ENCODE measurements around the gene ZNF135. TPM values are rescaled to one million over a fixed set of nuclear protein-coding genes. Genes with fewer than 3 reads are reported as not detected.

Gene ZNF135
- total and polyA plus RNA-seq, 10 of the 15 experiments (the other 5 are each of a cell fraction or from before 2014, with no cell fraction given), result 0.04 TPM; not detected in 9

DNA sequence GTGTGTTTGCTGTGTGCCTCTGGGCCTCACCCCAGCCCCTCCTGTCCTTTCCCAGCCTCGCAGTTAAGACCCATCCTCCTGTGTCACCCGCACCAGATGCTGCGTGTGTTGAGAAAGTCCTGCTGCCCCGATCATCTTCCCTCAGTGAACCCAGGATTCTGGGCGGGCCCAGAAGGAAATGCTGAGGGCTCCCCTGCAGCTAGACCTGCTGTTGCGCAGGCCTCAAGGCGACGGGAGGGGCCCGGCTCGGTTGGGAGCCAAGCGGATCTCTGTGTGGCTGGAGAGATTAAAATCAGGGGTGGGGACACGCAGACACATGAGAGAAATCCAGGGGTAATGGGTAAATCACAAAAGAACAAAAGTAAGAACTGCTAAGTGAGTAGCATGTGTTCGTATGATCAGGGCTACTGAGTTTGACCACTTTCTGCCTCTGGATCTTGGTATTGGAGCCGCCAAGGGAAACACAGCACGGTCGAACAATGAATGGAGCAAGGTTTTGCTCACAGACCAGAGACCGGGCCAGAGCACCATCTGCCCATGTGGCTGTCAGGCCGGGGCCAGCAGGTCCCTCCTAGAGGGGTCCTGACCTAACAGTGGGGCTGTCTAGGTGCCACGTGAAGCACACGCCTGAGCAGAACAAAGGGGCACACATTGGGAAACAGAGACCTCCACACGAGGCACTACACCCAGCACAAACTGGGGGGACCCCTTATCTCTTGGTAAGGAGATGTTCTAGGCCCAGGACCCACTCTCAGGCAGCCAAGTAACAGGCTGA, 18.1 kb upstream of the ZNF135 start:
- Histone ChIP-seq H3K27me3 (replicated peaks in 1 of 2; ENCODE audit: control insufficient read depth in 2 of 2, insufficient read depth in 2 of 2, low read length in 1 of 2) (no peaks in the 10 kb centered on the region), H3K79me2 (ENCODE audit: control insufficient read depth, insufficient read depth, low read length) (no peaks in the 10 kb centered on the region), H3K4me2 (ENCODE audit: control insufficient read depth, insufficient read depth) (no peak overlapping the region), H4K20me1 (ENCODE audit: control insufficient read depth, insufficient read depth) (no peaks in the 10 kb centered on the region), H3K9ac (ENCODE audit: control insufficient read depth, insufficient read depth, low read length) (no peak overlapping the region), H3K9me3 (replicated peaks; ENCODE audit: control insufficient read depth, insufficient read depth, low read length) (peaks cover 5% of the 10 kb centered on the region; the same call in 2 of the 3 replicates), H3K4me1 (ENCODE audit: control insufficient read depth, insufficient read depth, low read length) (no peaks in the 10 kb centered on the region), H3K4me3 (no peak overlapping the region), H3K27ac (ENCODE audit: control insufficient read depth, insufficient read depth) (no peak overlapping the region), H2AFZ (ENCODE audit: control insufficient read depth, low read depth, low read length) (no peak overlapping the region), H3K36me3 (ENCODE audit: control insufficient read depth in 2 of 2, insufficient read depth in 2 of 2, low read length in 1 of 2) (no peaks in the 10 kb centered on the region)
- no peak for TF ChIP-seq SRF (IDR thresholded peaks at IDR 0.05; ENCODE audit: low read depth in 2 of 2, low read length in 2 of 2)
- RAD21 ChIA-PET (ENCODE audit: unreplicated experiment), result no interaction called here
- FAIRE-seq (no peak), ATAC-seq (no peak), DNase-seq (ENCODE audit: low read depth, low spot score) (no peak)
- SMC1A ChIA-PET (ENCODE audit: uncharacterized antibody, unreplicated experiment), result no interaction called here
- in situ Hi-C loops (cut with MboI), result no loop called here
- WGBS (ENCODE audit: insufficient coverage, insufficient replicate concordance, low lambda C conversion rate, missing lambda C conversion rate), result 56% methylated on average over 21 of the region's 21 CpGs
- CTCF ChIA-PET, result no interaction called here
- BruUV-seq (replicated peaks), result no TSS peak
- POLR2A ChIA-PET, result no interaction called here
- intact Hi-C loops (cut with micrococcal nuclease; ENCODE audit: unreplicated experiment), result no loop called here

DNA sequence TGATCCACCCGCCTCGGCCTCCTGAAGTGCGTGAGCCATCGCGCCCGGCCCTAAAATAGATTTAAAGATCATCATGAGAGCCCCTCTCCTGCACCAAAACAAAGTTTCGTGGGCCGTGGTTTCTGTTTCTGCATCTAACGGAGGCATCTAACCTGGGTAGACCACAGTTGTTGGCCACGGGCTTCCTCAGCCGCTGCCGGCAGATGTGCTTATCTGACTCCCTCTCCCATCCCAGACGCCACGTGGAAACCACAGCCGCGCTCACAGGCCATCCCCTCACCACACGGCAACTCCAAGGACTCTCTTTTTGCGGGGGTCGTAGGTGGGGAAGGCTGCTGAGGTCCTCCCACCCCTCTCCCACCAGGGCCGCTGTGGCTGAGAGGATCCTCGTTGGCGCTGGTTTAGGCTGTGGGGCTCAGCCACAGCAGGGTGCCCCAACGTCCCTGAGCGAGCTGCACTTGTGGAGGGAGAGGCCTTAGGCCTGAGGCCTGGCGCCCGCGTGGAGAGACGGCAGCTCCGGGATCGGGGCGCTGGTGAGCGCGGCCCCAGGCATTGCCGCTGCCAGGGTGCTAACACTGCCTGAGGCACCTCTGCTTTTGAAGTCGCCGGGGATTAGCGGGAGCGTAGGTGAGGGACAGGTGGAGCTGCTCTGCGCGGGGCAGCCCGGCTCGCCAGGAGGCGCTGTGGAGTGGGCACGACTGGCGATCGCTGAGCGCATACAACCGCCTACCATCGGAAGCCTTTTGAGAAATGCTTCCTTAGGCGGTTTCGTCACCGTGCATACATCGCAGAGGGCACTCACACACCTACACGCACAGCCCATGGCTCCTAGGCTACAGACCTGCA, 16.4 kb upstream of the ZNF135 start:
- SMC1A ChIA-PET (ENCODE audit: uncharacterized antibody, unreplicated experiment), result no interaction called here
- DNase-seq (ENCODE audit: low read depth, low spot score) (no peak), FAIRE-seq (no peak), ATAC-seq (no peak)
- no peak overlapping the region for H2AFZ ChIP-seq (ENCODE audit: control insufficient read depth, low read depth, low read length)
- in situ Hi-C loops (cut with MboI) (no loop called here), intact Hi-C loops (cut with micrococcal nuclease; ENCODE audit: unreplicated experiment) (no loop called here)
- CTCF ChIA-PET, result no interaction called here
- POLR2A ChIA-PET, result no interaction called here
- H3K4me3 ChIP-seq, result no peak overlapping the region
- RAD21 ChIA-PET (ENCODE audit: unreplicated experiment), result no interaction called here
- H4K20me1 ChIP-seq (ENCODE audit: control insufficient read depth, insufficient read depth), result no peaks in the 10 kb centered on the region
- no TSS peak for BruUV-seq (replicated peaks)
- no peaks in the 10 kb centered on the region for H3K36me3 ChIP-seq (ENCODE audit: control insufficient read depth in 2 of 2, insufficient read depth in 2 of 2, low read length in 1 of 2)
- H3K4me2 ChIP-seq (ENCODE audit: control insufficient read depth, insufficient read depth), result no peak overlapping the region
- no peak overlapping the region for H3K27ac ChIP-seq (ENCODE audit: control insufficient read depth, insufficient read depth)
- no peaks in the 10 kb centered on the region for H3K79me2 ChIP-seq (ENCODE audit: control insufficient read depth, insufficient read depth, low read length)
- no peak overlapping the region for H3K9ac ChIP-seq (ENCODE audit: control insufficient read depth, insufficient read depth, low read length)
- H3K27me3 ChIP-seq (replicated peaks in 1 of 2; ENCODE audit: control insufficient read depth in 2 of 2, insufficient read depth in 2 of 2, low read length in 1 of 2), result no peaks in the 10 kb centered on the region
- 72% methylated on average over 49 of the region's 54 CpGs for WGBS (ENCODE audit: insufficient coverage, insufficient replicate concordance, low lambda C conversion rate, missing lambda C conversion rate)
- H3K9me3 ChIP-seq (replicated peaks; ENCODE audit: control insufficient read depth, insufficient read depth, low read length), result peaks cover 5% of the 10 kb centered on the region; the same call in 2 of the 3 replicates
- no peaks in the 10 kb centered on the region for H3K4me1 ChIP-seq (ENCODE audit: control insufficient read depth, insufficient read depth, low read length)
- TF ChIP-seq PAX8 (IDR thresholded peaks at IDR 0.05) (no peak), CREB1 (IDR thresholded peaks at IDR 0.05; ENCODE audit: low read depth) (no peak), BACH1 (IDR thresholded peaks at IDR 0.05; ENCODE audit: borderline replicate concordance) (no peak), CHD2 (IDR thresholded peaks at IDR 0.05; ENCODE audit: borderline replicate concordance, low read depth, low read length) (no peak), SMAD1 (IDR thresholded peaks at IDR 0.05; ENCODE audit: low read depth, partially characterized antibody) (no peak), STAT3 (IDR thresholded peaks at IDR 0.05; ENCODE audit: low read depth, low read length) (no peak), ZSCAN29 (IDR thresholded peaks at IDR 0.05) (no peak), NFYA (IDR thresholded peaks at IDR 0.05; ENCODE audit: borderline replicate concordance, low read depth, low read length) (no peak), POU2F2 (IDR thresholded peaks at IDR 0.05; ENCODE audit: borderline replicate concordance, low read depth, low read length) (no peak), RAD51 (IDR thresholded peaks at IDR 0.05) (no peak)
- TF ChIP-seq, protein P1, sequence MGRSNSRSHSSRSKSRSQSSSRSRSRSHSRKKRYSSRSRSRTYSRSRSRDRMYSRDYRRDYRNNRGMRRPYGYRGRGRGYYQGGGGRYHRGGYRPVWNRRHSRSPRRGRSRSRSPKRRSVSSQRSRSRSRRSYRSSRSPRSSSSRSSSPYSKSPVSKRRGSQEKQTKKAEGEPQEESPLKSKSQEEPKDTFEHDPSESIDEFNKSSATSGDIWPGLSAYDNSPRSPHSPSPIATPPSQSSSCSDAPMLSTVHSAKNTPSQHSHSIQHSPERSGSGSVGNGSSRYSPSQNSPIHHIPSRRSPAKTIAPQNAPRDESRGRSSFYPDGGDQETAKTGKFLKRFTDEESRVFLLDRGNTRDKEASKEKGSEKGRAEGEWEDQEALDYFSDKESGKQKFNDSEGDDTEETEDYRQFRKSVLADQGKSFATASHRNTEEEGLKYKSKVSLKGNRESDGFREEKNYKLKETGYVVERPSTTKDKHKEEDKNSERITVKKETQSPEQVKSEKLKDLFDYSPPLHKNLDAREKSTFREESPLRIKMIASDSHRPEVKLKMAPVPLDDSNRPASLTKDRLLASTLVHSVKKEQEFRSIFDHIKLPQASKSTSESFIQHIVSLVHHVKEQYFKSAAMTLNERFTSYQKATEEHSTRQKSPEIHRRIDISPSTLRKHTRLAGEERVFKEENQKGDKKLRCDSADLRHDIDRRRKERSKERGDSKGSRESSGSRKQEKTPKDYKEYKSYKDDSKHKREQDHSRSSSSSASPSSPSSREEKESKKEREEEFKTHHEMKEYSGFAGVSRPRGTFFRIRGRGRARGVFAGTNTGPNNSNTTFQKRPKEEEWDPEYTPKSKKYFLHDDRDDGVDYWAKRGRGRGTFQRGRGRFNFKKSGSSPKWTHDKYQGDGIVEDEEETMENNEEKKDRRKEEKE (IDR thresholded peaks at IDR 0.05), result no peak
